Activated T-helper 9 cell treated with anti-CD3 and anti-CD28 coated beads, Interleukin-2, amount 50 U/mL, for 16 hours (primary cell): ENCODE results near the gene SH3PXD2B.
"Not testable (repeated sequence)": the region's sequence is repeated elsewhere in the genome, so short reads cannot be mapped to it uniquely, and the experiment has no call there.

ENCODE experiments used
- DNase-seq: peaks from one replicate; pipeline ENCODE4 v3.0.0-alpha.2; 2020; ENCODE audit warnings: low read depth

The SH3PXD2B gene

GRCh38 chr5:172365948-172366608, 88.2 kb downstream of the SH3PXD2B start:
- DNase-seq, result no peak

GRCh38 chr5:172364773-172365172, 89.6 kb downstream of the SH3PXD2B start:
- DNase-seq, result no peak

- no peak for DNase-seq
Measured at GRCh38 chr5:172362755-172363154, 91.6 kb downstream of the SH3PXD2B start.

- DNase-seq, result no peak
Measured at GRCh38 chr5:172361566-172362238, 92.6 kb downstream of the SH3PXD2B start.

- no peak for DNase-seq
Measured at GRCh38 chr5:172358345-172358744, 96.0 kb downstream of the SH3PXD2B start.

GRCh38 chr5:172356527-172356926, 97.8 kb downstream of the SH3PXD2B start:
- no peak for DNase-seq

GRCh38 chr5:172356047-172356446, 98.3 kb downstream of the SH3PXD2B start:
- DNase-seq, result no peak

GRCh38 chr5:172353846-172354245, 100.5 kb downstream of the SH3PXD2B start:
- DNase-seq, result no peak

- no peak for DNase-seq
Measured at GRCh38 chr5:172353271-172353812, 101.0 kb downstream of the SH3PXD2B start.

- DNase-seq, result not testable (repeated sequence)
Measured at GRCh38 chr5:172352526-172352925, 101.8 kb downstream of the SH3PXD2B start.

GRCh38 chr5:172351240-172351778, 103.0 kb downstream of the SH3PXD2B start:
- no peak for DNase-seq

GRCh38 chr5:172350212-172351181, 103.8 kb downstream of the SH3PXD2B start:
- DNase-seq, result no peak

- DNase-seq, result not testable (repeated sequence)
Measured at GRCh38 chr5:172348733-172349132, 105.6 kb downstream of the SH3PXD2B start.

GRCh38 chr5:172348084-172348483, 106.2 kb downstream of the SH3PXD2B start:
- no peak for DNase-seq

- no peak for DNase-seq
Measured at GRCh38 chr5:172347496-172348052, 106.8 kb downstream of the SH3PXD2B start.

GRCh38 chr5:172345881-172346280, 108.4 kb downstream of the SH3PXD2B start:
- no peak for DNase-seq

- DNase-seq, result no peak
Measured at GRCh38 chr5:172344855-172345409, 109.4 kb downstream of the SH3PXD2B start.

GRCh38 chr5:172343741-172344140, 110.6 kb downstream of the SH3PXD2B start:
- no peak for DNase-seq

- DNase-seq, result no peak
Measured at GRCh38 chr5:172342918-172343317, 111.4 kb downstream of the SH3PXD2B start.

GRCh38 chr5:172339264-172340180, 114.8 kb downstream of the SH3PXD2B start:
- no peak for DNase-seq
